ENCODE measurements around the gene ANKRD34A.

GRCh38 chr1:145912128-145912641, 52.2 kb downstream of the ANKRD34A start:
- no peak for TF ChIP-seq CTCF (conservative IDR thresholded peaks at IDR 0.05 in 1 of 2, IDR thresholded peaks at IDR 0.05 in 1 of 2; ENCODE audit: low read depth in 1 of 2, low read length in 2 of 2)
- TF ChIP-seq EZH2 (IDR thresholded peaks at IDR 0.05; ENCODE audit: low read length, missing control alignments): no peak

All from fibroblast of lung (primary cell).